GM12892 (cell line): ENCODE results near the gene PDZRN3.

Experiments
- POLR2A ChIP-seq: IDR thresholded peaks from 2 replicates; pipeline ENCODE4 v1.6.1; 2011; ENCODE audit warnings: low read depth, low read length, control low read depth
- TAF1 ChIP-seq: IDR thresholded peaks from 2 replicates; pipeline ENCODE4 v1.6.1; 2011; ENCODE audit warnings: low read depth, mild to moderate bottlenecking, control low read depth, low read length, borderline replicate concordance

GRCh38 chr3:73508330-73508954, 116.3 kb downstream of the PDZRN3 start:
- TF ChIP-seq POLR2A (no peak), TAF1 (no peak)
